Endothelial cell of umbilical vein (primary cell): ENCODE measurements around the gene GOLPH3. TPM values are rescaled to one million over a fixed set of nuclear protein-coding genes. Genes with fewer than 3 reads are reported as not detected.

Experiments used
- BruUV-seq: library from RNA; stranded (reverse); fragments of 400-500 nt; replicated peaks from 2 replicates; lab custom pipeline; 2021; lab: Mats Ljungman, UMichigan
- CTCF ChIA-PET: fragments of 300-600, 350-600 bp; sonication (Branson Sonifier 250); formaldehyde crosslinking; loops from one replicate; lab custom pipeline; 2021; ENCODE audit warnings: antibody characterized with exemption, inconsistent platforms; lab: Charles Lee
- POLR2A ChIA-PET: fragments of 300-600, 350-600 bp; sonication (Branson Sonifier 250); formaldehyde crosslinking; loops from one replicate; lab custom pipeline; 2021; ENCODE audit warnings: antibody characterized with exemption, inconsistent platforms; lab: Charles Lee
- DNase-seq: peaks from one replicate; pipeline ENCODE4 v3.0.0-alpha.2; 2011; ENCODE audit warnings: low read depth, low spot score
- FAIRE-seq: peaks from 2 replicates; lab custom pipeline; 2011; peaks lifted over from hg19 to GRCh38; lab: Jason Lieb, UNC
- H2AFZ ChIP-seq: 2 replicates; pipeline ENCODE4 v1.6.0; 2012; ENCODE audit warnings: low read depth, low read length, control low read depth, inconsistent platforms
- H3K27ac ChIP-seq: 2 replicates; pipeline ENCODE4 v1.5.1; 2011; ENCODE audit warnings: low read depth, mild to moderate bottlenecking, control low read depth, low read length, moderate library complexity; ENCODE audit not compliant: insufficient read depth
- H3K27me3 ChIP-seq, 2 experiments: 2 replicates each; pipeline versions ENCODE4 v1.6.0 to v1.6.1; 2011; ENCODE audit warnings: low read length in 2 of 2, mixed read lengths in 1 of 2; ENCODE audit not compliant: control insufficient read depth in 2 of 2, insufficient read depth in 2 of 2
- H3K36me3 ChIP-seq, 2 experiments: 2 replicates in 1 of 2; 3 replicates in 1 of 2; pipeline ENCODE4 v1.5.1; 2011; ENCODE audit warnings: low read length in 2 of 2, mild to moderate bottlenecking in 1 of 2, moderate library complexity in 1 of 2; ENCODE audit not compliant: control insufficient read depth in 2 of 2, insufficient read depth in 2 of 2; ENCODE audit errors: extremely low read depth in 1 of 2
- H3K4me1 ChIP-seq: 3 replicates; pipeline ENCODE4 v1.5.1; 2011; ENCODE audit warnings: mild to moderate bottlenecking, low read length; ENCODE audit not compliant: control insufficient read depth, insufficient read depth; ENCODE audit errors: extremely low read depth
- H3K4me2 ChIP-seq: 2 replicates; pipeline ENCODE4 v1.6.1; 2011; ENCODE audit warnings: low read length, control low read depth, mixed read lengths; ENCODE audit not compliant: insufficient read depth
- H3K4me3 ChIP-seq, 3 experiments: fragments of 200-600 bp in 1 of 3; sonication (generic), shearing (Covaris generic) in 1 of 3; replicated peaks in 1 of 3; 2 replicates each; pipeline ENCODE4 v1.5.1; 2011 to 2016; ENCODE audit warnings: control low read depth in 3 of 3, low read length in 3 of 3, mild to moderate bottlenecking in 2 of 3, inconsistent platforms in 1 of 3, low read depth in 1 of 3, moderate library complexity in 1 of 3; ENCODE audit not compliant: insufficient read depth in 1 of 3
- H3K79me2 ChIP-seq: 2 replicates; pipeline ENCODE4 v1.6.0; 2012; ENCODE audit warnings: low read length, inconsistent platforms; ENCODE audit not compliant: control insufficient read depth, insufficient read depth
- H3K9ac ChIP-seq: replicated peaks from 2 replicates; pipeline ENCODE3; 2011; ENCODE audit warnings: low read length, control low read depth; ENCODE audit not compliant: insufficient read depth; ENCODE audit errors: extremely low read depth
- H3K9me1 ChIP-seq: replicated peaks from 3 replicates; pipeline ENCODE4 v1.6.0; 2011; ENCODE audit warnings: mild to moderate bottlenecking, low read length; ENCODE audit not compliant: control insufficient read depth, insufficient read depth; ENCODE audit errors: extremely low read depth
- H3K9me3 ChIP-seq: replicated peaks from 2 replicates; pipeline ENCODE4 v1.5.1; 2012; ENCODE audit warnings: low read length, inconsistent platforms; ENCODE audit not compliant: control insufficient read depth, insufficient read depth
- H4K20me1 ChIP-seq: replicated peaks from 2 replicates; pipeline ENCODE3; 2011; ENCODE audit warnings: mild to moderate bottlenecking, low read length; ENCODE audit not compliant: control insufficient read depth, insufficient read depth; ENCODE audit errors: extremely low read depth
- CTCF ChIP-seq, 2 donors: IDR thresholded peaks; 1 replicate in 1 of 2; 2 replicates in 1 of 2; pipeline ENCODE4 v1.5.1; 2011; ENCODE audit warnings: low read length in 2 of 2, mild to moderate bottlenecking in 2 of 2, moderate library complexity in 2 of 2, control low read depth in 1 of 2, inconsistent platforms in 1 of 2, low read depth in 1 of 2; ENCODE audit not compliant: insufficient read depth in 1 of 2; ENCODE audit errors: extremely low read depth in 1 of 2
- FOS ChIP-seq: IDR thresholded peaks from 2 replicates; pipeline ENCODE4 v1.6.1; 2011; ENCODE audit warnings: mild to moderate bottlenecking, low read length, moderate library complexity, borderline replicate concordance; ENCODE audit not compliant: insufficient read depth
- GATA2 ChIP-seq: IDR thresholded peaks from 2 replicates; pipeline ENCODE4 v1.7.0; 2011; ENCODE audit warnings: low read depth, mild to moderate bottlenecking, moderate library complexity, mixed read lengths, low read length; ENCODE audit not compliant: insufficient read length, insufficient read depth
- MAX ChIP-seq: IDR thresholded peaks from 2 replicates; pipeline ENCODE4 v1.6.1; 2011; ENCODE audit not compliant: insufficient read depth, insufficient read length
- POLR2AphosphoS5 ChIP-seq: IDR thresholded peaks from 2 replicates; pipeline ENCODE4 v1.6.1; 2012; ENCODE audit warnings: low read depth, mild to moderate bottlenecking, control low read depth, low read length, moderate library complexity; ENCODE audit not compliant: insufficient read depth
- dilution Hi-C: fragments of 300-500 bp; cut with MboI; formaldehyde crosslinking; loops from one replicate; pipeline ENCODE4 v1.15.0; 2019; ENCODE audit warnings: low sequenced_read_pairs; ENCODE audit not compliant: extremely low pct_ligation_motif_present
- intact Hi-C: fragments of 100-400 bp; cut with micrococcal nuclease; formaldehyde crosslinking; loops from one replicate; pipeline ENCODE4 v1.10.0; 2022
- polyA plus RNA-seq, 4 experiments: library from polyadenylated mRNA; depleted of rRNA in 3 of 4; stranded (reverse) in 3 of 4; unstranded in 1 of 4; fragments of >200 nt; gene quantifications; 2 replicates each; pipeline versions ENCODE4 v1.2.1 to v1.2.3, GENCODE V29; 2011 to 2012; ENCODE audit warnings: missing spikeins in 1 of 4
- total RNA-seq: library from RNA; stranded (reverse); gene quantifications from 2 replicates; pipeline ENCODE4 v1.2.3, GENCODE V29; 2021

GOLPH3 gene
- total and polyA plus RNA-seq, 2 donors (not counting 3 experiments of a cell fraction or from before 2014, with no cell fraction given), result 38.1 to 70.2 TPM

GRCh38 chr5:32197032-32197431, 22.9 kb upstream of the GOLPH3 start:
- Histone ChIP-seq H3K9ac (no peak overlapping the region), H3K4me1 (peaks cover 17% of the 10 kb centered on the region), H3K9me3 (no peaks in the 10 kb centered on the region), H4K20me1 (no peaks in the 10 kb centered on the region), H3K4me3 (no peak overlapping the region), H3K79me2 (no peaks in the 10 kb centered on the region), H2AFZ (no peak overlapping the region), H3K36me3 (no peaks in the 10 kb centered on the region), H3K27ac (no peak overlapping the region), H3K9me1 (no peaks in the 10 kb centered on the region), H3K4me2 (no peak overlapping the region), H3K27me3 (peaks cover 0 to 5% of the 10 kb centered on the region in 2 experiments)
- FAIRE-seq (no peak), DNase-seq (no peak)
- dilution Hi-C loops, result no loop called here
- BruUV-seq, result no TSS peak
- intact Hi-C loops, result loop anchor here (10.0 kb wide), 1 partner anchor 342 kb away; no protein-coding TSS in a partner anchor
- CTCF ChIA-PET, result no interaction called here
- TF ChIP-seq FOS, result no peak
- POLR2A ChIA-PET, result no interaction called here

- no TSS peak for BruUV-seq
- ChIA-PET POLR2A (no interaction called here), CTCF (interaction anchor here (1.3 kb wide), 1 partner anchor 25 kb away, joined by 3 read pairs; no protein-coding TSS in a partner anchor)
- no peak for DNase-seq
- Histone ChIP-seq H3K9me1 (no peaks in the 10 kb centered on the region), H3K9me3 (no peaks in the 10 kb centered on the region), H3K27me3 (peaks cover 0 to 5% of the 10 kb centered on the region in 2 experiments), H3K36me3 (no peaks in the 10 kb centered on the region), H3K4me2 (no peak overlapping the region), H3K4me3 (no peak overlapping the region), H4K20me1 (no peaks in the 10 kb centered on the region), H2AFZ (no peak overlapping the region), H3K27ac (no peak overlapping the region), H3K4me1 (peaks cover 12% of the 10 kb centered on the region), H3K79me2 (no peaks in the 10 kb centered on the region), H3K9ac (no peak overlapping the region)
- TF ChIP-seq FOS, result no peak
- no peak for TF ChIP-seq GATA2
- no peak for TF ChIP-seq POLR2AphosphoS5
- no peak for TF ChIP-seq MAX
- TF ChIP-seq CTCF (IDR thresholded peaks at IDR 0.05; ENCODE audit: extremely low read depth in 1 of 2, insufficient read depth in 1 of 2, low read depth in 1 of 2, low read length in 2 of 2), result no peak
- intact Hi-C loops (loop anchor here (10.0 kb wide), 1 partner anchor 340 kb away; no protein-coding TSS in a partner anchor), dilution Hi-C loops (no loop called here)
- no peak for FAIRE-seq
Measured at GRCh38 chr5:32195265-32195664, 21.1 kb upstream of the GOLPH3 start.
